Neural cell (in vitro differentiated cells): ENCODE measurements around the gene MOSPD2. TPM values are rescaled to one million over a fixed set of nuclear protein-coding genes. Genes with fewer than 3 reads are reported as not detected.

ENCODE experiments used
- H2AFZ ChIP-seq: fragments of 200-600, 300-800 bp; sonication (generic), shearing (Covaris generic); 2 replicates; pipeline ENCODE4 v1.6.0; 2014; ENCODE audit warnings: low read depth, mild to moderate bottlenecking, antibody characterized with exemption, low read length, moderate library complexity
- H3F3A ChIP-seq: fragments of 200-600 bp; shearing (Covaris generic); 2 replicates; pipeline ENCODE4 v1.6.1; 2016; ENCODE audit warnings: mild to moderate bottlenecking, moderate library complexity, mixed read lengths, antibody characterized with exemption, low read length; ENCODE audit not compliant: insufficient read depth, poor library complexity, severe bottlenecking
- H3K27ac ChIP-seq: fragments of 200-600, 300-800 bp; sonication (generic), shearing (Covaris generic); 2 replicates; pipeline ENCODE4 v1.5.1; 2014; ENCODE audit warnings: mild to moderate bottlenecking, low read length, moderate library complexity
- H3K27me3 ChIP-seq: fragments of 300-800, 200-600 bp; sonication (generic), shearing (Covaris generic); 2 replicates; pipeline ENCODE4 v1.6.0; 2014; ENCODE audit warnings: mild to moderate bottlenecking, low read depth, low read length, moderate library complexity; ENCODE audit not compliant: insufficient read depth
- H3K36me3 ChIP-seq: fragments of 300-800, 200-600 bp; sonication (generic), shearing (Covaris generic); 2 replicates; pipeline ENCODE4 v1.5.1; 2014; ENCODE audit warnings: mild to moderate bottlenecking, antibody characterized with exemption, low read length, moderate library complexity; ENCODE audit not compliant: insufficient read depth
- H3K4me2 ChIP-seq: fragments of 300-800, 200-600 bp; sonication (generic), shearing (Covaris generic); 2 replicates; pipeline ENCODE4 v1.6.0; 2014; ENCODE audit warnings: mild to moderate bottlenecking, low read length
- H3K4me3 ChIP-seq: fragments of 300-800, 200-600 bp; sonication (generic), shearing (Covaris generic); 2 replicates; pipeline ENCODE4 v1.5.1; 2014; ENCODE audit warnings: mild to moderate bottlenecking, low read length, moderate library complexity
- H3K79me2 ChIP-seq: fragments of 200-600 bp; shearing (Covaris generic); replicated peaks from 2 replicates; pipeline ENCODE4 v1.6.0; 2014; ENCODE audit warnings: mild to moderate bottlenecking, low read length, moderate library complexity; ENCODE audit not compliant: insufficient read depth
- H3K9ac ChIP-seq: fragments of 300-800, 200-600 bp; sonication (generic), shearing (Covaris generic); 2 replicates; pipeline ENCODE4 v1.6.1; 2016; ENCODE audit warnings: mild to moderate bottlenecking, low read length, mixed read lengths
- H3K9me2 ChIP-seq: fragments of 200-600 bp; shearing (Covaris generic); 2 replicates; pipeline ENCODE4 v1.6.1; 2016; ENCODE audit warnings: mild to moderate bottlenecking, low read length, mixed read lengths; ENCODE audit not compliant: insufficient read depth
- H3K9me3 ChIP-seq: fragments of 200-600, 300-800 bp; sonication (generic), shearing (Covaris generic); 2 replicates; pipeline ENCODE4 v1.6.1; 2016; ENCODE audit warnings: mild to moderate bottlenecking, mixed run types, low read length, moderate library complexity, mixed read lengths
- H4K20me1 ChIP-seq: fragments of 200-600 bp; shearing (Covaris generic); 2 replicates; pipeline ENCODE4 v1.6.1; 2016; ENCODE audit warnings: mild to moderate bottlenecking, mixed run types; ENCODE audit not compliant: insufficient read depth
- EP300 ChIP-seq: fragments of 450-650 bp; conservative IDR thresholded peaks from 2 replicates; pipeline ENCODE4 v1.6.1; 2014; ENCODE audit warnings: antibody characterized with exemption, mild to moderate bottlenecking, moderate library complexity; ENCODE audit not compliant: poor library complexity, severe bottlenecking
- EZH2 ChIP-seq: fragments of 200-600, 300-800 bp; shearing (Covaris generic), sonication (generic); IDR thresholded peaks from 2 replicates; pipeline ENCODE4 v1.6.1; 2014; ENCODE audit warnings: antibody characterized with exemption, low read length, borderline replicate concordance, mild to moderate bottlenecking; ENCODE audit not compliant: insufficient read depth, poor library complexity, severe bottlenecking
- MXI1 ChIP-seq: fragments of 450-650 bp; conservative IDR thresholded peaks from 2 replicates; pipeline ENCODE4 v1.6.1; 2014; ENCODE audit warnings: antibody characterized with exemption, mild to moderate bottlenecking; ENCODE audit not compliant: poor library complexity, severe bottlenecking
- POLR2AphosphoS5 ChIP-seq: IDR thresholded peaks from 2 replicates; pipeline ENCODE4 v1.6.1; 2012
- RAD21 ChIP-seq: fragments of 450-650 bp; conservative IDR thresholded peaks from 2 replicates; pipeline ENCODE4 v1.6.1; 2014; ENCODE audit warnings: antibody characterized with exemption, mild to moderate bottlenecking, moderate library complexity
- SMC3 ChIP-seq: fragments of 450-650 bp; conservative IDR thresholded peaks from 2 replicates; pipeline ENCODE4 v1.6.1; 2014; ENCODE audit warnings: antibody characterized with exemption, mild to moderate bottlenecking, moderate library complexity; ENCODE audit not compliant: poor library complexity
- TAF1 ChIP-seq: IDR thresholded peaks from 2 replicates; pipeline ENCODE4 v1.6.1; 2012; ENCODE audit warnings: low read depth
- polyA plus RNA-seq: library from polyadenylated mRNA; depleted of rRNA; stranded (reverse); fragments of >200 nt; gene quantifications from 2 replicates; pipeline ENCODE4 v1.2.3, GENCODE V29; 2014
- TF ChIP-seq, protein P1 (sequence below): IDR thresholded peaks from 2 replicates; pipeline ENCODE4 v1.6.1; 2012; ENCODE audit warnings: borderline replicate concordance
- TF ChIP-seq, protein P2 (sequence below): fragments of 450-650 bp; IDR thresholded peaks from 2 replicates; pipeline ENCODE4 v1.5.1; 2014; ENCODE audit warnings: antibody characterized with exemption, mild to moderate bottlenecking, moderate library complexity; ENCODE audit not compliant: poor library complexity, severe bottlenecking

Gene MOSPD2
- polyA plus RNA-seq, 1 donor from 2014 or later = 12.4 TPM

DNA sequence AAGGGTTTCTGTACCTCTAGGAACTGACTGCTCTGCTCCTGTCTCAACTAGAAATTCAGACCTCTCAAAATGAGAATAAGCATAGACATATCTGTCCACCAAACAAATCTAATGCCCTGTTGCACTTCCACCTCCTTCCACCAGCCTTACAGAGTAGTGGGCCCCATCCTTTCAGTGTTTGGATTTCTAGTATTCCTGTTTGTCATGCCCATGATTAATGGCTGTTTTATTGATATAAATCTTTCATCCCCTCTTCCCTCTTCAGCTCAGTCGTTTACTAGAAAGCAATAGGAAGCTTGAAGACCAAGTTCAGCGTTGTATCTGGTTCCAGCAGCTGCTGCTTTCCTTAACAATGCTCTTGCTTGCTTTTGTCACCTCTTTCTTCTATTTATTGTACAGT is 46.2 kb downstream of the MOSPD2 start:
- Histone ChIP-seq H3K9me2 (no peaks in the 10 kb centered on the region), H3F3A (no peaks in the 10 kb centered on the region), H3K9me3 (no peaks in the 10 kb centered on the region), H3K9ac (no peak overlapping the region), H3K27me3 (no peaks in the 10 kb centered on the region), H3K27ac (no peak overlapping the region), H4K20me1 (no peaks in the 10 kb centered on the region), H2AFZ (no peak overlapping the region), H3K4me3 (no peak overlapping the region), H3K79me2 (no peaks in the 10 kb centered on the region), H3K36me3 (no peaks in the 10 kb centered on the region), H3K4me2 (no peak overlapping the region)
- TF ChIP-seq, protein P1, sequence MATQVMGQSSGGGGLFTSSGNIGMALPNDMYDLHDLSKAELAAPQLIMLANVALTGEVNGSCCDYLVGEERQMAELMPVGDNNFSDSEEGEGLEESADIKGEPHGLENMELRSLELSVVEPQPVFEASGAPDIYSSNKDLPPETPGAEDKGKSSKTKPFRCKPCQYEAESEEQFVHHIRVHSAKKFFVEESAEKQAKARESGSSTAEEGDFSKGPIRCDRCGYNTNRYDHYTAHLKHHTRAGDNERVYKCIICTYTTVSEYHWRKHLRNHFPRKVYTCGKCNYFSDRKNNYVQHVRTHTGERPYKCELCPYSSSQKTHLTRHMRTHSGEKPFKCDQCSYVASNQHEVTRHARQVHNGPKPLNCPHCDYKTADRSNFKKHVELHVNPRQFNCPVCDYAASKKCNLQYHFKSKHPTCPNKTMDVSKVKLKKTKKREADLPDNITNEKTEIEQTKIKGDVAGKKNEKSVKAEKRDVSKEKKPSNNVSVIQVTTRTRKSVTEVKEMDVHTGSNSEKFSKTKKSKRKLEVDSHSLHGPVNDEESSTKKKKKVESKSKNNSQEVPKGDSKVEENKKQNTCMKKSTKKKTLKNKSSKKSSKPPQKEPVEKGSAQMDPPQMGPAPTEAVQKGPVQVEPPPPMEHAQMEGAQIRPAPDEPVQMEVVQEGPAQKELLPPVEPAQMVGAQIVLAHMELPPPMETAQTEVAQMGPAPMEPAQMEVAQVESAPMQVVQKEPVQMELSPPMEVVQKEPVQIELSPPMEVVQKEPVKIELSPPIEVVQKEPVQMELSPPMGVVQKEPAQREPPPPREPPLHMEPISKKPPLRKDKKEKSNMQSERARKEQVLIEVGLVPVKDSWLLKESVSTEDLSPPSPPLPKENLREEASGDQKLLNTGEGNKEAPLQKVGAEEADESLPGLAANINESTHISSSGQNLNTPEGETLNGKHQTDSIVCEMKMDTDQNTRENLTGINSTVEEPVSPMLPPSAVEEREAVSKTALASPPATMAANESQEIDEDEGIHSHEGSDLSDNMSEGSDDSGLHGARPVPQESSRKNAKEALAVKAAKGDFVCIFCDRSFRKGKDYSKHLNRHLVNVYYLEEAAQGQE = no peak
- no peak for TF ChIP-seq RAD21
- TF ChIP-seq, protein P2, sequence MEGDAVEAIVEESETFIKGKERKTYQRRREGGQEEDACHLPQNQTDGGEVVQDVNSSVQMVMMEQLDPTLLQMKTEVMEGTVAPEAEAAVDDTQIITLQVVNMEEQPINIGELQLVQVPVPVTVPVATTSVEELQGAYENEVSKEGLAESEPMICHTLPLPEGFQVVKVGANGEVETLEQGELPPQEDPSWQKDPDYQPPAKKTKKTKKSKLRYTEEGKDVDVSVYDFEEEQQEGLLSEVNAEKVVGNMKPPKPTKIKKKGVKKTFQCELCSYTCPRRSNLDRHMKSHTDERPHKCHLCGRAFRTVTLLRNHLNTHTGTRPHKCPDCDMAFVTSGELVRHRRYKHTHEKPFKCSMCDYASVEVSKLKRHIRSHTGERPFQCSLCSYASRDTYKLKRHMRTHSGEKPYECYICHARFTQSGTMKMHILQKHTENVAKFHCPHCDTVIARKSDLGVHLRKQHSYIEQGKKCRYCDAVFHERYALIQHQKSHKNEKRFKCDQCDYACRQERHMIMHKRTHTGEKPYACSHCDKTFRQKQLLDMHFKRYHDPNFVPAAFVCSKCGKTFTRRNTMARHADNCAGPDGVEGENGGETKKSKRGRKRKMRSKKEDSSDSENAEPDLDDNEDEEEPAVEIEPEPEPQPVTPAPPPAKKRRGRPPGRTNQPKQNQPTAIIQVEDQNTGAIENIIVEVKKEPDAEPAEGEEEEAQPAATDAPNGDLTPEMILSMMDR = no peak
- no peak for TF ChIP-seq SMC3
- TF ChIP-seq POLR2AphosphoS5 = no peak

DNA sequence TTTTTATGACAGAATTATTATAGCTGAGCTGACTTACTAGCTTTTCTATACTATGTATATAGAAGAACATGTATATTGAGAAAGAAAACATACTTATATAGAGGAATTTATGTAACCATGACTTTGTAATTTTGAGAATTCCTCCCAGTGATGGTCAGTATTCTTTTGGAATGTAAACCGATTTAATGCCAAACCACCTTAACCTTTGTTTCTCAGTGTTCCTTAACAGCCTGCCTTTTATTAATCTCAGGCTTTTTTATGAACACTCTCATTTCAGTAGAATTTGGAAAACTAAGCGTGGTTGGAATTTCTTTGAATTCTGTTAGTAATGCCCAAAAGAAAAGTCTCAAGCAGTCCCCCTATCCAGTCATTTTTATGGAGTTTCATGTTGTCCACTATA is 47.0 kb downstream of the MOSPD2 start:
- no peak overlapping the region for H3K4me2 ChIP-seq
- H3K9me2 ChIP-seq = no peaks in the 10 kb centered on the region
- H3K9ac ChIP-seq = no peak overlapping the region
- H3K4me3 ChIP-seq = no peak overlapping the region
- H3K27ac ChIP-seq = no peak overlapping the region
- no peaks in the 10 kb centered on the region for H3K79me2 ChIP-seq
- H3K36me3 ChIP-seq = no peaks in the 10 kb centered on the region
- no peaks in the 10 kb centered on the region for H3K9me3 ChIP-seq
- H4K20me1 ChIP-seq = no peaks in the 10 kb centered on the region
- no peaks in the 10 kb centered on the region for H3F3A ChIP-seq
- no peaks in the 10 kb centered on the region for H3K27me3 ChIP-seq
- H2AFZ ChIP-seq = no peak overlapping the region
- no peak for TF ChIP-seq RAD21
- TF ChIP-seq EP300 = no peak
- TF ChIP-seq EZH2 = no peak
- no peak for TF ChIP-seq TAF1
- TF ChIP-seq SMC3 = no peak
- TF ChIP-seq, protein P2 = no peak
- TF ChIP-seq, protein P1 = no peak
- TF ChIP-seq MXI1 = no peak
- no peak for TF ChIP-seq POLR2AphosphoS5
